Measurements from ENCODE around the gene SULT2B1. TPM values are rescaled to one million over a fixed set of nuclear protein-coding genes. Genes with fewer than 3 reads are reported as not detected.

The SULT2B1 gene
- total RNA-seq, 2 experiments from 2014 or later = not detected

DNA sequence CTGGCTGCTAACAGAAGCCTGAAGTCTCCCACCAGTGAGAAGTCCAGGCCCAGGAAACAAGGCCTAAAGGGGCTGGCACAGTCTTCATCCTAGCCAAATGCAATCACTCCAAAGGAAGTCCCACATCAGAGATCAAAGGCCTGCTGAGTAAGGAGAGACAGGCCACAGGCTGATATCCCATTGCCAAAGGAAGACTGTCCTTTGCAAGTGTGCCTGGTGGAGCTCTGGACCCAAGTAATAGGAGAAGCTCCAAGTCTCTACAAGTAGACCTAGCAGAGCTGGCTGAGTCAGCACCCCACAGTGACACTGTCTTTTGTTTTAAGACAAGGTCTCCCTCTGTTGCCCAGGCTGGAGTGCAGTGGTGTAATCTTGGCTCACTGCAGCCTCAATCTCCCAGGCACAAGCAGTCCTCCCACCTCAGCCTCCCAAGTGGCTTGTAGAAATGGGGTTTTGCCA, 80.7 kb downstream of the SULT2B1 start:
- no peaks in the 10 kb centered on the region; the same call in 1 of the 2 replicates for H3K79me2 ChIP-seq (ENCODE audit: insufficient read depth, low read depth, low read length)
- peaks cover 25% of the 10 kb centered on the region; the same call in 1 of the 2 replicates for H3K36me3 ChIP-seq (ENCODE audit: insufficient read depth, low read length)
- no peak for DNase-seq (ENCODE audit: low spot score)
- H3K9me2 ChIP-seq (ENCODE audit: insufficient read depth, low read length) = no peaks in the 10 kb centered on the region
- ChIA-PET POLR2A (interaction anchor here (0.6 to 1.8 kb wide), 2 partner anchors 14 to 53 kb away, joined by 4 to 6 read pairs; partner anchors contain the start of genes RPL18 and SPHK2), CTCF (ENCODE audit: unreplicated experiment) (no interaction called here)
- H3K27ac ChIP-seq (ENCODE audit: low read depth, low read length, poor library complexity, severe bottlenecking) = peak overlapping the region; percentile 21
- intact Hi-C loops (cut with micrococcal nuclease; ENCODE audit: unreplicated experiment) = loop anchor here (10.0 kb wide), 1 partner anchor 862 kb away; the partner anchor contains the start of gene RPS11
- no peak overlapping the region for H3K4me3 ChIP-seq (ENCODE audit: low read depth, low read length, poor library complexity, severe bottlenecking)
- TF ChIP-seq, protein P1, sequence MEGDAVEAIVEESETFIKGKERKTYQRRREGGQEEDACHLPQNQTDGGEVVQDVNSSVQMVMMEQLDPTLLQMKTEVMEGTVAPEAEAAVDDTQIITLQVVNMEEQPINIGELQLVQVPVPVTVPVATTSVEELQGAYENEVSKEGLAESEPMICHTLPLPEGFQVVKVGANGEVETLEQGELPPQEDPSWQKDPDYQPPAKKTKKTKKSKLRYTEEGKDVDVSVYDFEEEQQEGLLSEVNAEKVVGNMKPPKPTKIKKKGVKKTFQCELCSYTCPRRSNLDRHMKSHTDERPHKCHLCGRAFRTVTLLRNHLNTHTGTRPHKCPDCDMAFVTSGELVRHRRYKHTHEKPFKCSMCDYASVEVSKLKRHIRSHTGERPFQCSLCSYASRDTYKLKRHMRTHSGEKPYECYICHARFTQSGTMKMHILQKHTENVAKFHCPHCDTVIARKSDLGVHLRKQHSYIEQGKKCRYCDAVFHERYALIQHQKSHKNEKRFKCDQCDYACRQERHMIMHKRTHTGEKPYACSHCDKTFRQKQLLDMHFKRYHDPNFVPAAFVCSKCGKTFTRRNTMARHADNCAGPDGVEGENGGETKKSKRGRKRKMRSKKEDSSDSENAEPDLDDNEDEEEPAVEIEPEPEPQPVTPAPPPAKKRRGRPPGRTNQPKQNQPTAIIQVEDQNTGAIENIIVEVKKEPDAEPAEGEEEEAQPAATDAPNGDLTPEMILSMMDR (conservative IDR thresholded peaks at IDR 0.05; ENCODE audit: low read length) = no peak
- no peak for TF ChIP-seq EZH2phosphoT487 (IDR thresholded peaks at IDR 0.05; ENCODE audit: borderline replicate concordance, low read depth, low read length)
- no peak overlapping the region for H2AFZ ChIP-seq (ENCODE audit: low read length)
- H4K20me1 ChIP-seq (ENCODE audit: insufficient read depth, low read length) = no peaks in the 10 kb centered on the region
- peaks cover 35% of the 10 kb centered on the region for H3K4me1 ChIP-seq (ENCODE audit: insufficient read depth, low read length, poor library complexity, severe bottlenecking)
- peak overlapping the region; percentile 97 for H3K4me2 ChIP-seq (ENCODE audit: low read length)
- no TSS peak for BruUV-seq (replicated peaks)
- H3K9me3 ChIP-seq (ENCODE audit: low read length) = no peaks in the 10 kb centered on the region

DNA sequence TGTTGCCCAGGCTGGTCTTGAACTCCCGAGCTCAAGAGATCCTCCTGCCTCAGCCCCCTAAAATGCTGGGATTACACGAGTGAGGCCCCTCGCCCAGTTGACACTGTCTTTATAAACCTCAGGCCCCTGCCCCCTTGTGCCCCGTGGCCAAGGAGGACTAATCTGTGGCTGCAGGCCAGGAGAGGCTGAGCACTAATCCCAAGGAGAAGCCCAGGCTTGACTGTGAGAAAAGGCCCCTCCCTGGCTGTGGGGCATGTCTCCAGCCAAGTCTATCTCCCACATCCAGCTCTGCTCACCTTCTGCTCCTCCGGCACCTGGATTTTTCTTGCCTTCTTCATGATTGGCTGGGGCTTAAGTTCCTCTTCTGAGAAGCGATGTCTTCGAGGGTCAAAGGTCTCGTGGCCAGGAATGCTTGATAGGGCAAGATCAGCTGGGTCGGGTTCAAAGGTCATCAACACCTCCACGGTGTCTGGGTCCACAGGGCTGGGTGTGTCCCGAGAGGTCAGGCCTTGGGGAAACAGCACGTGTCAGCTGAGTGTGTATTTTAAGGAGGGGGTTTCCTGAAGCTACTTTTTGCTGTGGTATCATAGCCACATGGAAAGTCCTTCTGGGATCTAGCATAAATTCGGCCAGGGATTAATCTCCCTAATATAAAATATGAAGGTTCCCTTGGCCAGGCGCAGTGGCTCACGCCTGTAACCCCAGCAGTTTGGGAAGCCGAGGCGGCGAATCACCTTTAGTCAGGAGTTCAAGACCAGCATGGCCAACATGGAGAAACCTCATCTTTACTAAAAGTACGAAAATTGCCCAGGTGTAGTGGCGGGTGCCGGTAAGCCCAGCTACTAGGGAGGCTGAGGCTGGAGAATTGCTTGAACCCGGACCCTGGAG, 81.4 kb downstream of the SULT2B1 start:
- H2AFZ ChIP-seq (ENCODE audit: low read length) = no peak overlapping the region; the same call in 1 of the 2 replicates
- peaks cover 37% of the 10 kb centered on the region for H3K4me1 ChIP-seq (ENCODE audit: insufficient read depth, low read length, poor library complexity, severe bottlenecking)
- H3K9me3 ChIP-seq (ENCODE audit: low read length) = no peaks in the 10 kb centered on the region
- ChIA-PET CTCF (ENCODE audit: unreplicated experiment) (interaction anchor here (0.8 to 1.1 kb wide), 2 partner anchors 10 to 131 kb away, joined by 3 read pairs; no protein-coding TSS in a partner anchor), POLR2A (interaction anchor here (0.5 to 1.8 kb wide), 4 partner anchors 14 to 235 kb away, joined by 3 to 6 read pairs (median 4); partner anchors contain the start of genes RPL18 and SPHK2)
- H3K9me2 ChIP-seq (ENCODE audit: insufficient read depth, low read length) = no peaks in the 10 kb centered on the region
- no peaks in the 10 kb centered on the region; the same call in 1 of the 2 replicates for H3K79me2 ChIP-seq (ENCODE audit: insufficient read depth, low read depth, low read length)
- intact Hi-C loops (cut with micrococcal nuclease; ENCODE audit: unreplicated experiment) = loop anchor here (10.0 kb wide), 1 partner anchor 861 kb away; the partner anchor contains the start of gene RPS11
- no peak for DNase-seq (ENCODE audit: low spot score)
- H3K27ac ChIP-seq (ENCODE audit: low read depth, low read length, poor library complexity, severe bottlenecking) = peak overlapping the region; percentile 82
- BruUV-seq (replicated peaks) = no TSS peak
- H4K20me1 ChIP-seq (ENCODE audit: insufficient read depth, low read length) = no peaks in the 10 kb centered on the region
- H3K36me3 ChIP-seq (ENCODE audit: insufficient read depth, low read length) = peaks cover 25% of the 10 kb centered on the region; the same call in 1 of the 2 replicates
- peak overlapping the region; percentile 97 for H3K4me2 ChIP-seq (ENCODE audit: low read length)
- H3K4me3 ChIP-seq (ENCODE audit: low read depth, low read length, poor library complexity, severe bottlenecking) = peak overlapping the region; percentile 76
- no peak for TF ChIP-seq EZH2phosphoT487 (IDR thresholded peaks at IDR 0.05; ENCODE audit: borderline replicate concordance, low read depth, low read length)
- TF ChIP-seq, protein P1 (conservative IDR thresholded peaks at IDR 0.05; ENCODE audit: low read length) = no peak
